HUDEP-2 (cell line): Measurements from ENCODE around the gene SUGP2.
"Not testable (repeated sequence)": the region's sequence is repeated elsewhere in the genome, so short reads cannot be mapped to it uniquely, and the experiment has no call there.

ENCODE experiments used
- DNase-seq, 76 experiments: peaks; one replicate each; lab custom pipeline; 2025; ENCODE audit not compliant: unreplicated experiment in 76 of 76; lab: John Stamatoyannopoulos, UW

The SUGP2 gene

DNA sequence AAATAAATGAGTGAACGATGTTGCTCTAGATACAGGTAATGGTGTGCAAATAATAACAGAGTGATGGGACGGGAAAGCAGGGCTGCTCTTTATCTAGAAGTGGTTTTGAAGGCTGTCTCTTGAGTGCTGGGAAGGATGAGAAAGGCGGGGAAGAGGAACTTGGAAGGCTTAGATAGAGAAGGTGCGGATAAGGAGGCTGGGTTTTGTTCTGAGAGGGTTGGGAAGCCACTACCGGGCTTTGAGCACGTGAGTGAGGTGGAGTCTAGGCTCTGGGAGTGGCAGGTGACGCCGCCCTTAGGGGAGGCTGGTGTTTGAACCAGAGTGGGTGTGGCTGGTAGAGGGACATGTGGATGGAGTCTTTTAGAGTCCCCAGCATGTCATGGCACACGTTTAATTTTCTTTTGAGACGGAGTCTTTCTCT, 897 bp upstream of the SUGP2 start:
- peak in 75 of 76 experiments; percentile 44 to 98 (median 94) for DNase-seq

DNA sequence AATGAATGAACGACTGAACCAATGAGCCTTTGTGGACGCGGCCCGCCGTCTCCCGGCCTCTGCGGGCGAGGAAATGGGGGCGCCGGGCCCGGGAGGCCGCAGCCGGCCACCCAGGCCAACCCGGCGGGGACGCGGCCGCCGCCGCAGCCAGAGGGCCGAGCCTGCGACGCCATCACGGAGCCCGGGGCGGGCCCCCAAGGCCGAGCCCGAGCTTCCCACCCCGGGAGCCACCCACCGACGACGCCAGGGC, 216 bp downstream of the SUGP2 start:
- DNase-seq: peak in 1 of 76 experiments; percentile 75

DNA sequence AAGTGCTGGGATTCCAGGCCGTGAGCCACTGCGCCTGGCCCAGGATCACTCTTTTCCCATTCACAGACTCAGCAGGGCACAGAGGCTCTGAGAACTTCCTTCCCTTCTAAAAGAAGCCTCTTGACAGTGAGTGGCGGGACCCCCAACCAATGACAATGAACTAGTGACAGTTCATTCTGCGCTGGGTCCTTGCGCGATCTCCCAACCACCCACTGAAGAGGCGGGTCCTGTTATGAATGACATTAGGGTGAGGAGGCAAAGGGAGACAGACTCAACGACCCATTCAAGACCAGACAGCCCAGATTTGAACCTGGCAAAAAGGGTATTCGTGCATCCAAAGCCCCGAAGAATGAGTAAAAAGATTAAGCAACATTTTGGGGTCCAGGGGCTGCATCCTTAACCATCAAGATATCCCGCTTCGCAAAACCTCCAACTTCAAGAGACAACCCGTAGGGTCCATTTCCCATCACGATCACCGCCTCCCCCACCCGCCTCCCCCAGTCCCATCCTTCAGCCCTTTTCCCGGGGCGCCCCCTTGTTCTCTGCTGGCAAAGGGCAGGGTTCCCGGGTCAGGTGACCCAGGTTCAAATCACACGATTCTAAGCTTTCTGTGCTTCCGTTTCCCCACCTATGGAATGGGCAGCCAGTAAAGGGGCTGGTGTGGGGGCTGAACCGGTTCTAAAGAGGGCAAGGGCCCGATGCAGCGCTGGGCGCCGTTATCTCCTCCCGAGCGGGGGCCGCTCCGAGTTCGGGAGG, 719 bp downstream of the SUGP2 start:
- peak in 75 of 76 experiments; percentile 48 to 97 (median 85) for DNase-seq

DNA sequence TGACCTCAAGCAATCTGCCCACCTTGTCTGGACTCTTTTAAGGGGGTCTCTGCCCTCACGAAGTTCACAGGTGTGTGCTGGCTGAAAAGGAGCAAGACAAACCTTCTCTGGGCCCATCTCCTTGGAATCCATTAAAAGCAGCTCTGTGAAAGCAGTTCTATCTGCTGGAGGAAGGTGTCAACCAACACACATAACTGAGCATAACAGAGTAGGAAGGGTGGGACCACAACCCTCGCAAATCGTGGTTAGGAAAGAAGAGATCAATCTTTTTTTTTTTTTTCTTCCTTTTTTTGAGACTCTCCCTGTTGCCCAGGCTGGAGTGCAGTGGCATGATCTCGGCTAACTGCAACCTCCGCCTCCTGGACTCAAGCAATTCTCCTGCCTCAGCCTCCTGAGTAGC, 1.4 kb downstream of the SUGP2 start:
- DNase-seq: no peak

- DNase-seq: no peak
Observed at GRCh38 chr19:19028526-19028925, 4.8 kb downstream of the SUGP2 start.

- no peak for DNase-seq
Observed at GRCh38 chr19:19027228-19027627, 6.1 kb downstream of the SUGP2 start.

DNA sequence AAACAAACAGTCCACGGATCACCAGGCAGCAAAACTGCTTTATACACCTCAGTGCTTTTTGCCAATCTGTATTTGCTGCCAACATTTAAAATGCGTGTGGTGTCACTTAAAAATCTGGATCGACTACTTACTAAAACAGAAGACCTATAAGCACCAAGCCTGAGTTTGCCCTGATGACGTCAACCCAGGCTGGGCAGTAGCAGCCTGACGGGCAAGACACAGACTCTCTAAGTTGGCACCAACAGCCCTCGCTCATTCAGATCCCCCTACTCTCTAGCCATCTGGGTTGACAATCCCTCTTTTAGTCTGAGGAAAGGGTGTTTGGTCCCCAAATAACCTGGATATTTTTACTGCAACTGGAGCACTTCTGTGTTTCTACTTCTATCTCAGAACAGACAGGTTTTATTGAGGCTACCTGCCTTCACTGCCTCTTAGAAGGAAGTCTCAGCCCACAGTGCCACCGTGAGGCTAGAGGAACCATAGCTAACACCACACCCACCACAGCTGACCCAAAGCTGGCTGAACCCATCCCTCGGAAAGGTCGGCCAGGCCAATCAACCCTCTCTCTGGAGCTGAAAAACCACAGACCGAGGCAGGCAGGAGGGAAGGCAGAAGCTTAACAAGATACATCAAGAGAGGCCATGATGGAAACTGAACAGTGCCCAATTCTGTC, 6.9 kb downstream of the SUGP2 start:
- peak in 6 of 76 experiments; percentile 4 to 29 (median 8) for DNase-seq

- DNase-seq: no peak
Observed at GRCh38 chr19:19025861-19026260, 7.5 kb downstream of the SUGP2 start.

DNA sequence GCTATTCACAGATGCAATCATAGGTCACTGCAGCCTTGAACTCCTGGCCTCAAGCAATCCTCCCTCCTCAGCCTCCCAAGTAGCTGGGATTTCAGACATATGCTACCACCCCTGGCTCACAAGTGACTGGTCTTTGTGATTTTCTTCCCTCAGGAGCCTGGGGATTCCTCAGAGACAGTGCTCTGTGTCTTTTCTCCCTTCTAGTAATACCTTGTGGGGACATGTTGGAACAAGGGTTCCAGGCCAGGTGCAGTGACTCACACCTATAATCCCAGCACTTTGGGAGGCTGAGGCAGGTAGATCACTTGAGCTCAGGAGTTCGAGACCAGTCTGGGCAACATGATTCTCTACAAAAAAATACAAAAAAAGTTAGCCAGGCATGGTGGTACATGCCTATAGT, 9.9 kb downstream of the SUGP2 start:
- not testable (repeated sequence) for DNase-seq

DNA sequence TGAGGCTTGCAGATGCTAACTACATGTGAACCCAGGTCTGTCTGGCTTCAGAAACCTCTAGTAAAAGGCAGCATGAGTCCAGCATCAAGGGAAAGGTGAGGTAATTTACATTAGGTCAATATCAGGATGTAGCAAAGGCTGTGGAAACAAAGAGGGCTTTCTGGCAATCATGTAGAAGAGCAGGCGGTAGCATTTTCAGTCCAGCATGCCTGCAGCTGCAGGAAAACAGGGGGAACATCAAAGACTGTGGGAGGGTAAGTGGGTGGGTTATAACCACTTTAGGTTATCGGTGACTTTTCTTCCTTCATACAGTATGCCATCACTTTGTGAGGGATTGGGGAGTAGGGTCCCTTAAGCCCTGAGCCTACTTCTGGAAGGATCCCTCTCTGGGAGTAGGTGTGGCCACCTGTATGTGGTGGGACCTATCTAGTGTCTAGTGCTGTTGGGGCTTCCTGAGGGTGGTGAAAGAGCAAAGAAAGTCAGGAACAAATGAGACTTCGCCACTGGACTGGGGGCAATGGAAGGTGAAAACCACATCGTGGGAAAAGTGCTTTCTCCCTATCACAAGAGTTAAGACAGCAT, 10.8 kb downstream of the SUGP2 start:
- no peak for DNase-seq

GRCh38 chr19:19021115-19021514, 12.2 kb downstream of the SUGP2 start:
- DNase-seq: no peak

- no peak for DNase-seq
Observed at GRCh38 chr19:19010551-19010950, 22.8 kb downstream of the SUGP2 start.

DNA sequence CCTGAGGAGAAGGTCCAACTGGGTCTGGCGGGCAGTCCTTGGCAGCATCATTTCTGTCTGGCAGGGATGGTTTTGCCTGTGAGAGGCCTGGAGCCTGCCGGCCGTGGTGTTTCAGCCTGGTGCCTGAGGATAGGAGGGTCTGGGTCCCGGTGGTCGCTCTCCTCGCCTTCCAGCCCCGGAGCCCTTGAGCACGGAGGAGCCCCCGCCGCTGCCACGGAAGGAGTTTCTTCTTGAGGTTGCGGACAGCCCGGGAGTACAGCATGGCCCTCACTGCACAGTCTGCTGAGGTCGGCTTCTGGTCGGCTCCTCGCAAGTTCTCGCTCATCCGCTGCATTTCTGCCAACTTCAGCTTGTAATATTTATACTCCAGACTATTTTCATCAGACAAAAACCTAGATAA, 23.4 kb downstream of the SUGP2 start:
- no peak for DNase-seq

DNA sequence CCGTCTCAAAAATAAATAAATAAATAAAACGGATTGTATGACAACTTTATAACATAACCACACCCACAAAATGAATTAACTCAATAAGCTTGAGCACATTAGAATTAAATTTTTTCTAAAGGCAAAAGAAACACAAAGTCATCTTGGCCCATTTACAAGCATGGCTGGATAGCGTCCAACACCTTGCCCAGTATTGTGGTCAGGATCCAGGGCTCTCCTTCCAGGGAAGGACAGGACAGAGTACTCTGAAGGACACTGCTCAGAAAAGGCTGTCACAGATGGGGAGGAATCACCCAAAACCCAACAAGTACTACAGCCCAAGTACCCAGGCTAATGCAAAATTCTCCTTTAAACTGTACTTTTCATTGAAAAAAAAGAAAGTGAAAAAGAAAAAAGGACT, 27.1 kb downstream of the SUGP2 start:
- no peak for DNase-seq

DNA sequence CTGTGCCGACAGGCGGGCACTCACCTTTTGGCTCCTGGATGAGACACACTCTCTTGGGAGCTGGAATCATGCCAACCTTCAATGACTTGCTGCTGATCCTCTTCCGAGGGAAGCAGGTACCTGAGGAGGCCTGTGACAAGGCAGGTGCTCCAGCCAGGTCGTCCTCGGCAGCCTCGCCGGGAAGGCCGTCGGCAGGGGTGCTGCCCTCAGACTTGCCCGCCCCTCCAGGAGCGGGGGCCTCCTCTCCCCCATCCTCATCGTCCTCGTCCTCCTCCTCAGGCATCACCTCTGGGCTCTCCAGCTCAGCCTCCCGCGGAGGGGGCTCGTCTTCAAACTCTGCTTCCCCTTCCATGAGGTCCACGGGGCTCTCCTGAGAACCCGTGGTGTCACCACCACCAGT, 29.2 kb downstream of the SUGP2 start:
- no peak for DNase-seq

DNA sequence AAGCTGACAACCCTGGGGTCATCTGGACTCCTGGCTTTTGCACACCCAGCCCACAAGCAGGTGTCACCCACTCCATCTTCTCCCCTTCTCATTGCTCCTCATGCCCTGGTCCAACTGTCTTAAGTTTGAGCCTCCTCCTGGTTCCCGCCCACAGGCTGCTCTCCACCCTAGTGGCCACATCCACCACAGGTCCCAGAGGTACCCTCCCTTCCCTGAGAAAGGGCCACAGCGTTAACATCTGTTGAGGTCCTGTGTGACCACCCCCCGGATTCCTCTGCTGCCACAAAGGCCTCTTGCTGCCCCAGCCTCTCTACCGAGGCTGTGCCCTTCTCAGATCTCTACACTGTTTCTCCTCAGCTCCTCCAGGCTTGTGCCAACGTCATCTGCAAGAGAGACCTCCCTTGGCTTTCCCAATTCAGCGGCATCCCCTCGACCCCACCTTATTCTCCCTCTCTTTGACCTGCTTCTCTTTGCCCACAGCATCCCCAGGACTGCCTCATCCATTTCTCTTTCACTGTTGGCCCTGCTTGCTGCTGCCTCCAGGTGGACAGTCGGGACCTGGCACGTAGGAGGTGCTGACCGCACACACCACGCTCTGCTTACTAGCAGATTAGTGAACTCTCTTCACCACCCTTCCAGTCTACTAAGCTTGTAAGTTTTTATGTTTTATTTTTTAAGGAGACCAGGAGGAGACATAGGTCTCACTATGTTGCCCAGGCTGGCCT, 33.3 kb downstream of the SUGP2 start:
- DNase-seq: peak in 3 of 76 experiments; percentile 9 to 16 (median 10)

- DNase-seq: peak in 11 of 76 experiments; percentile 9 to 33 (median 18)
Observed at GRCh38 chr19:18999016-18999758, 34.1 kb downstream of the SUGP2 start.

GRCh38 chr19:18998276-18998675, 35.0 kb downstream of the SUGP2 start:
- no peak for DNase-seq

DNA sequence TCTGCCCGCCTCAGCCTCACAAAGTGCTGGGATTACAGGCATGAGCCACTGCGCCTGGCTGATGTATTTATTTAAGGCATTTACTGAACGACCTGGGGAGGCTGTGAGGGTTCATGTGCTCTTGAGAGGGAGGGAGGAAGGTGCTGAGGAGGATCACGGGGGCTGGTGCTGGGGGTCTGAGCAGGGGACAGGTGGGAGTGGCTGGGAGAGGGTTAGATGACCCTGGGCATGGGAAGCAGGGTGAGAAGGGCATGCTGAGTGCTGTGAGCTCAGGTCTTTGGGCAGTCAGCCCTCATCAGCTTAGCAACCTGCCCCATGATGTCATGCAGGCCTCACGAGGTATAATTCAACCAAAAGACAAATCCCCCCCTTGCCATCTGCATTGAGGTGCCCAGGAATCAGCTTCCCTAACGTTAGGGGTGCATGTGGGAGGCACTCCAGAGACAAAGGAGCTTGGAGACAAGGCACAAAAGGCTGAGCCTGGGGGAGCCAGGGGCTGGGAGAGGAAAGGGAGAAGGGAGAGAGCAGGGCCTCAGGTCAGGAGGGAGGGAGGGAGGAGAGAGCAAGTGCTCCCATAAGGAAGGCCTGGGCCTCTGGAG, 36.4 kb downstream of the SUGP2 start:
- no peak for DNase-seq

- DNase-seq: no peak
Observed at GRCh38 chr19:18996351-18996750, 37.0 kb downstream of the SUGP2 start.
